ENCODE results near the gene GALNT16.

GALNT16 gene

DNA sequence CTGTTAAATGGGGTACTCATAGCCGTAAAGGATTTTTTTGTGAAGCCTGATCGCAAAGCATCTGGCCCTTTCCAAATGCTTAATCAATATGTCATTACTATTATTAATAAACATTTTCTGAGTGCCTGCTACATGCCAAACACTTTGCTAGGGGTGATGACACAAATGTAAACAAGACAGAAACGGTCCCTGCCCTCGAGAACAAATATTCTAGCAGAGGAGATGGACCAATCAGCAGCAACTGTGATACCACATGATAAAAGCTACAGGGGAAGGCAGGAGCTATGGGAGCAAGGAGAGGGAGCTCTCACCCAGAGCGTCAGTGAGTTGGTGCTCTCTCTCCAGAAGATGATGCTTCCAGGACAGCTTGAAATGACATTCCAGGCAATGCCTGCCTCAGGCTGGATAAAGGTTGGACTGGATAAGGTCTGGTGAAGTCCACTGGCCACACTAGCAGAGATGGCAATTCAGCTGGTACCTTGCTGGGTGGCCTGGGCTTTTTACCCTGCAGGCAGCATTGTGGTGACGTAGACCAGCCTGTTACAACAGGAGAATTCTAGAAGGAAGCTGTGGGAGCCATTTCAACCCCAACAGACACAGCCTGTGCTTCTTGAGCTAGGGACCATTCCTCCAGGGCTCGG, 97.1 kb downstream of the GALNT16 start:
- DNase-seq (ENCODE audit: low read depth), result no peak
- TF ChIP-seq, protein P1, sequence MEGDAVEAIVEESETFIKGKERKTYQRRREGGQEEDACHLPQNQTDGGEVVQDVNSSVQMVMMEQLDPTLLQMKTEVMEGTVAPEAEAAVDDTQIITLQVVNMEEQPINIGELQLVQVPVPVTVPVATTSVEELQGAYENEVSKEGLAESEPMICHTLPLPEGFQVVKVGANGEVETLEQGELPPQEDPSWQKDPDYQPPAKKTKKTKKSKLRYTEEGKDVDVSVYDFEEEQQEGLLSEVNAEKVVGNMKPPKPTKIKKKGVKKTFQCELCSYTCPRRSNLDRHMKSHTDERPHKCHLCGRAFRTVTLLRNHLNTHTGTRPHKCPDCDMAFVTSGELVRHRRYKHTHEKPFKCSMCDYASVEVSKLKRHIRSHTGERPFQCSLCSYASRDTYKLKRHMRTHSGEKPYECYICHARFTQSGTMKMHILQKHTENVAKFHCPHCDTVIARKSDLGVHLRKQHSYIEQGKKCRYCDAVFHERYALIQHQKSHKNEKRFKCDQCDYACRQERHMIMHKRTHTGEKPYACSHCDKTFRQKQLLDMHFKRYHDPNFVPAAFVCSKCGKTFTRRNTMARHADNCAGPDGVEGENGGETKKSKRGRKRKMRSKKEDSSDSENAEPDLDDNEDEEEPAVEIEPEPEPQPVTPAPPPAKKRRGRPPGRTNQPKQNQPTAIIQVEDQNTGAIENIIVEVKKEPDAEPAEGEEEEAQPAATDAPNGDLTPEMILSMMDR (conservative IDR thresholded peaks at IDR 0.05; ENCODE audit: low read length), result no peak
- H3K4me3 ChIP-seq (ENCODE audit: low read length), result no peak overlapping the region

DNA sequence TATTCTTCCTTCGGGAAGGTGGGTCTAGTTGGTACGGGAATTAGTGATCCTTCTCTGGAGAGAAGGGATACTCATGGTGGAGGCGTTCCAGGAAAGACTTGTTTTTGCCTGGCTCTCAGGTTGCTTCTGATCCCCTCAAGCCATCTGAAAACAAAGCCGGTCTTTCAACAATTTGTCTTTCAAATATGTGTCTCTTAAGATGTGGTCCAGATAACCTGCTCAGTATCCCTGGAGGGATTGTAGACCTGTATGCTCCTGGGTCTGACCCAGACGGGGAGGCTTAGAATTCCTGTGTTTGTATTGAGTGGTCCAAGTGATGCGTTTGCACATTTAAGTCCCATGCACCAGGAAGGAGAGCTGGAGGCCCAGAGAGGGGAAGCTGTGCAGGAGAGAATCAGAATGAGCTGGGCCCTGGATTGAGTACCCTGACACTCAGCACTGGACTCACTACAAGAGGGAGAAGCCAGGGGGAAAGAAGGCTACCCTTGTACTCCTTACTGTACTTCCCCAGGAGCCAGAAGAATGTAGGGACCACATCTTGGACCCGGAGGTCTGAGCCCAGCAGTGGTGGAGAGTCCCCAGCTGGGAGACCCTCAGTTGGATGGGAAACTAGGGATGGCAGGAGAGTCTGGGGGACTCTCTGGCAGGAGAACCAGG, 97.7 kb downstream of the GALNT16 start:
- H3K4me3 ChIP-seq (ENCODE audit: low read length), result no peak overlapping the region
- TF ChIP-seq, protein P1 (conservative IDR thresholded peaks at IDR 0.05; ENCODE audit: low read length), result no peak
- no peak for DNase-seq (ENCODE audit: low read depth)

GRCh38 chr14:69358233-69358963, 98.4 kb downstream of the GALNT16 start:
- TF ChIP-seq, protein P1 (conservative IDR thresholded peaks at IDR 0.05; ENCODE audit: low read length), result no peak
- no peak for DNase-seq (ENCODE audit: low read depth)
- H3K4me3 ChIP-seq (ENCODE audit: low read length), result no peak overlapping the region

- no peak for DNase-seq (ENCODE audit: low read depth)
- no peak overlapping the region for H3K4me3 ChIP-seq (ENCODE audit: low read length)
- TF ChIP-seq, protein P1 (conservative IDR thresholded peaks at IDR 0.05; ENCODE audit: low read length), result no peak
These were observed 99.0 kb downstream of the GALNT16 start for GRCh38 chr14:69358966-69359365.

DNA sequence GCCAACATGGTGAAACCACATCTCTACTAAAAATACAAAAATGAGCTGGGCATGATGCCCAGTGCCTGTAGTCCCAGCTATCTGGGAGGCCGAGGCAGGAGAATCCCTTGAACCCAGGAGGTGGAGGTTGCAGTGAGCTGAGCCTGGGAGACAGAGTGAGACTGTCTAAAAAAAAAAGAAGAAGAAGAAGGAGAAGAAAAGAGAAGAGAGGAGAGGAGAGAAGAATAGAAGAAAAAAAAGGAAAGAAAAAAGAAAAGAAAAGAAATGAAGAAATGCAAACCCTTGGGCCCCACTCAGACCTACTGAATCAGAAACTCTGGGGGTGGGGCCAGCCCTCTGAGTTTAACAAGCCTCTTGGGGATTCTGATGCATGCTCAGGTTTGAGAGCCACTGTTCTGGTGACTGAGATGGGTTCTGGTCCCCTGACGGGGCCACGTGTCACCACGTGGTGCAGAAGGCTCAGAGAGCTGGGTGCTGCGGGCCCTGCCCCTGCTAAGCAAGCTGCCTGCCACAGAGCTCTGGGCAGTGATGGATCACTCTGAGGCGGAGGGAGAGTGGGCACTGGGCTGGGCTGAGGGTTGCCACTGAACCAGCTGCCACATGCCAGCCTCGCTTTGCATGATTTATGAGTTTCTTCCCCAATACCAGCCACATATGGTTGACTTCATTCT, 100.6 kb downstream of the GALNT16 start:
- DNase-seq (ENCODE audit: low read depth), result no peak
- no peak overlapping the region for H3K4me3 ChIP-seq (ENCODE audit: low read length)
- TF ChIP-seq, protein P1 (conservative IDR thresholded peaks at IDR 0.05; ENCODE audit: low read length), result no peak

DNA sequence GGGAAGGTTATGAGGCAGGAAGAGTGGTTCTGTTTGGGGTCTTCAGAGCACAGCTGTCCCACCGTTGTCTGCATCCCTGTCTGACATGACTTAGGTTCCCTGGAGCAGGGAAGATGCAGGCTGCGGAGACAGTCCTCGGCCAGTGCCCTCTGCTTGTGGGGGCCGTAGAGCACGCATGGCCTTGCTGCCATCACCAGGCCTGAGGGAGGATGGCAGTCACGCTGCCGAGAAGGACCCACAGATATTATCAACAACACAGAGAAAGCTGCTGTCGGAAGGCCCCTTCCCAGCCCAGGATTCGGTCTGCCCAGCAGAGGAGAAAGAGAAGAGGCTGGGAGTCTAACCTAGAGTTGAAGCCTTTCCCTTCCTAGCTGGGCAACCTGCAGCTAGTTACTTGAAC, 103.1 kb downstream of the GALNT16 start:
- TF ChIP-seq, protein P1 (conservative IDR thresholded peaks at IDR 0.05; ENCODE audit: low read length), result peak; percentile 88
- H3K4me3 ChIP-seq (ENCODE audit: low read length), result no peak overlapping the region
- DNase-seq (ENCODE audit: low read depth), result peak; percentile 62

All from AG10803 (cell line).